HG03378 (cell line): ENCODE data around the gene FIBP.

ENCODE experiments used
- ATAC-seq: cut with Tn5 transposase; IDR thresholded peaks from one replicate; pipeline ENCODE4 v1.9.1; 2021; ENCODE audit warnings: mild to moderate bottlenecking, moderate library complexity; ENCODE audit not compliant: unreplicated experiment

Gene FIBP

GRCh38 chr11:65871811-65872548 is 16.3 kb downstream of the FIBP start:
- ATAC-seq = no peak

GRCh38 chr11:65870706-65871681 is 17.3 kb downstream of the FIBP start:
- no peak for ATAC-seq

- no peak for ATAC-seq
Observed at GRCh38 chr11:65870307-65870658, 18.0 kb downstream of the FIBP start.

- no peak for ATAC-seq
Observed at GRCh38 chr11:65869643-65870306, 18.5 kb downstream of the FIBP start.

- no peak for ATAC-seq
Observed at GRCh38 chr11:65868907-65869306, 19.4 kb downstream of the FIBP start.

- no peak for ATAC-seq
Observed at GRCh38 chr11:65868076-65868667, 20.1 kb downstream of the FIBP start.

GRCh38 chr11:65867284-65868071 is 20.8 kb downstream of the FIBP start:
- no peak for ATAC-seq

- ATAC-seq = no peak
Observed at GRCh38 chr11:65866509-65867283, 21.6 kb downstream of the FIBP start.

GRCh38 chr11:65865550-65866172 is 22.6 kb downstream of the FIBP start:
- ATAC-seq = no peak

- no peak for ATAC-seq
Observed at GRCh38 chr11:65864706-65865471, 23.4 kb downstream of the FIBP start.

GRCh38 chr11:65863889-65864705 is 24.2 kb downstream of the FIBP start:
- no peak for ATAC-seq

- ATAC-seq = no peak
Observed at GRCh38 chr11:65862941-65863888, 25.1 kb downstream of the FIBP start.

GRCh38 chr11:65862191-65862735 is 26.0 kb downstream of the FIBP start:
- ATAC-seq = no peak

- ATAC-seq = no peak
Observed at GRCh38 chr11:65861533-65862183, 26.6 kb downstream of the FIBP start.

GRCh38 chr11:65861165-65861505 is 27.1 kb downstream of the FIBP start:
- no peak for ATAC-seq
